ENCODE results near the gene ADAR. TPM values are rescaled to one million over a fixed set of nuclear protein-coding genes. Genes with fewer than 3 reads are reported as not detected.

Gene ADAR
- total and polyA plus RNA-seq, 2 donors (not counting 3 experiments of a cell fraction or from before 2014, with no cell fraction given) = 88.2 to 141 TPM

- intact Hi-C loops (cut with micrococcal nuclease) = loop anchor here (1.0 kb wide), 2 partner anchors 24 to 295 kb away; no protein-coding TSS in a partner anchor
These were observed 24.2 kb downstream of the ADAR start for GRCh38 chr1:154583773-154584172.

More at GRCh38 chr1:154583773-154584172, 24.2 kb downstream of the ADAR start:
- TF ChIP-seq MYC (IDR thresholded peaks at IDR 0.05; ENCODE audit: low read depth, low read length) (no peak), POLR2A (IDR thresholded peaks at IDR 0.05; ENCODE audit: low read depth, low read length) (no peak), POLR2AphosphoS5 (IDR thresholded peaks at IDR 0.05; ENCODE audit: insufficient read depth, low read depth, low read length) (no peak), CTCF (IDR thresholded peaks at IDR 0.05; ENCODE audit: extremely low read depth in 1 of 2, insufficient read depth in 1 of 2, low read depth in 1 of 2, low read length in 2 of 2) (no peak), MAX (IDR thresholded peaks at IDR 0.05; ENCODE audit: insufficient read depth, insufficient read length) (no peak), GATA2 (IDR thresholded peaks at IDR 0.05; ENCODE audit: insufficient read depth, insufficient read length, low read depth, low read length) (no peak), JUN (IDR thresholded peaks at IDR 0.05; ENCODE audit: borderline replicate concordance, insufficient read depth, insufficient read length, low read depth) (no peak), EZH2 (IDR thresholded peaks at IDR 0.05; ENCODE audit: borderline replicate concordance, low read depth, low read length, severe bottlenecking) (no peak), FOS (IDR thresholded peaks at IDR 0.05; ENCODE audit: borderline replicate concordance, insufficient read depth, low read length) (no peak)
- peak; percentile 38 for DNase-seq (ENCODE audit: low read depth, low spot score)
- no peak for FAIRE-seq
- TSS peak; percentile 18 for BruUV-seq (replicated peaks)
- peak overlapping the region; percentile 20 for H3K4me2 ChIP-seq (ENCODE audit: insufficient read depth, low read length)
- no peaks in the 10 kb centered on the region for H3K27me3 ChIP-seq (ENCODE audit: control insufficient read depth in 2 of 2, insufficient read depth in 2 of 2, low read length in 2 of 2)
- H4K20me1 ChIP-seq (replicated peaks; ENCODE audit: control insufficient read depth, extremely low read depth, insufficient read depth, low read length) = peaks cover 2% of the 10 kb centered on the region
- ChIA-PET CTCF (interaction anchor here (0.9 to 2.1 kb wide), 6 partner anchors 16 to 295 kb away, joined by 3 to 14 read pairs (median 4); partner anchors contain the start of gene CHRNB2), POLR2A (no interaction called here)
- no peaks in the 10 kb centered on the region for H3K9me3 ChIP-seq (replicated peaks; ENCODE audit: control insufficient read depth, insufficient read depth, low read length)
- no peak overlapping the region for H3K9ac ChIP-seq (replicated peaks; ENCODE audit: extremely low read depth, insufficient read depth, low read length)
- no peak overlapping the region for H3K4me3 ChIP-seq (replicated peaks in 1 of 3; ENCODE audit: insufficient read depth in 1 of 3, low read depth in 1 of 3, low read length in 3 of 3)
- H3K9me1 ChIP-seq (replicated peaks; ENCODE audit: control insufficient read depth, extremely low read depth, insufficient read depth, low read length) = no peaks in the 10 kb centered on the region
- dilution Hi-C loops (cut with MboI; ENCODE audit: extremely low pct_ligation_motif_present, low sequenced_read_pairs) = no loop called here
- peaks cover 28 to 64% of the 10 kb centered on the region in 2 experiments for H3K36me3 ChIP-seq (ENCODE audit: control insufficient read depth in 2 of 2, extremely low read depth in 1 of 2, insufficient read depth in 2 of 2, low read length in 2 of 2)
- no peak overlapping the region for H2AFZ ChIP-seq (ENCODE audit: low read depth, low read length)
- H3K79me2 ChIP-seq (ENCODE audit: control insufficient read depth, insufficient read depth, low read length) = no peaks in the 10 kb centered on the region
- H3K4me1 ChIP-seq (ENCODE audit: control insufficient read depth, extremely low read depth, insufficient read depth, low read length) = peaks cover 28% of the 10 kb centered on the region
- H3K27ac ChIP-seq (ENCODE audit: insufficient read depth, low read depth, low read length) = peak overlapping the region; percentile 58

All from endothelial cell of umbilical vein (primary cell).